Psoas muscle (tissue), 8 donors: Measurements from ENCODE around the gene CRKL. TPM values are rescaled to one million over a fixed set of nuclear protein-coding genes. Genes with fewer than 3 reads are reported as not detected.
A peak's percentile ranks its signal among the peaks of the same experiment; 100 is the strongest.
"Not testable (repeated sequence)": the region's sequence is repeated elsewhere in the genome, so short reads cannot be mapped to it uniquely, and the experiment has no call there.

Experiments used
- ATAC-seq, 4 donors: fragments of 200-7000 bp; cut with Tn5 transposase; one replicate each; pipeline ENCODE4 v1.9.1; 2020; ENCODE audit warnings: moderate library complexity in 3 of 4, mild to moderate bottlenecking in 2 of 4
- DNase-seq, 2 donors: peaks; one replicate each; pipeline ENCODE4 v3.0.0-alpha.2; 2020
- H3K27ac ChIP-seq: fragments of 200-600 bp; one replicate; pipeline ENCODE4 v1.8.0; 2022
- H3K27me3 ChIP-seq, 3 donors: fragments of 200-600 bp in 1 of 3; one replicate each; pipeline versions ENCODE4 v1.6.1 to v1.8.0; 2013 to 2022; ENCODE audit warnings: low read length in 2 of 3, mild to moderate bottlenecking in 2 of 3, moderate library complexity in 1 of 3; ENCODE audit not compliant: insufficient read depth in 3 of 3
- H3K36me3 ChIP-seq, 2 donors: fragments of 200-600 bp in 1 of 2; one replicate each; pipeline versions ENCODE4 v1.6.1 to v1.8.0; 2013 to 2022; ENCODE audit warnings: low read depth in 1 of 2, mild to moderate bottlenecking in 1 of 2, moderate library complexity in 1 of 2; ENCODE audit not compliant: insufficient read depth in 1 of 2
- H3K4me1 ChIP-seq: fragments of 200-600 bp; one replicate; pipeline ENCODE4 v1.8.0; 2022
- H3K4me3 ChIP-seq: fragments of 200-600 bp; one replicate; pipeline ENCODE4 v1.8.0; 2022; ENCODE audit warnings: mild to moderate bottlenecking
- H3K9me3 ChIP-seq: fragments of 200-600 bp; one replicate; pipeline ENCODE4 v1.8.0; 2022
- CTCF ChIP-seq: fragments of 200-600 bp; IDR thresholded peaks from one replicate; pipeline ENCODE4 v1.8.0; 2022; ENCODE audit warnings: antibody characterized with exemption
- WGBS, 3 donors: extraction: QIAGEN DNeasy Blood & Tissue Kit; methylation state at CpG; one replicate each; pipeline versions ENCODE4 v1.1.6 to v1.1.7; 2013; 5-methylcytosine and 5-hydroxymethylcytosine counted together
- intact Hi-C, 2 donors: fragments of 100-400 bp; cut with DNase I; formaldehyde crosslinking; loops; one replicate each; pipeline versions ENCODE4 v1.11.0 to v1.14.2; 2022
- polyA plus RNA-seq, 3 donors: library from polyadenylated mRNA; stranded (reverse); fragments of 200-250 nt; gene quantifications; one replicate each; pipeline ENCODE4 v1.2.3, GENCODE V29; 2013
- total RNA-seq, 4 donors: library from RNA; stranded (reverse); fragmentation: NEBNext Ultra II Directional in 2 of 4; extraction: Animal tissue kit (Norgen Biotek cat#: 25700) in 2 of 4; gene quantifications; one replicate each; pipeline versions ENCODE4 v1.2.1 to v1.2.4, GENCODE V29; 2021 to 2023
- donor health status: healthy with polysubstance abuse.
- donor health status: DM: no; HTN: no; CAD: no; lungs with moderate emphysema.
- donor health status: Bipolar disorder and iron deficiency.
- donor health status: healthy.
- donor health status: DM: yes; HTN: yes; CAD: no.
- donor health status: DM: no; HTN: no; CAD: no.
- donor health status: DM: no; HTN: no; CAD: no.
- donor health status: DM: yes; HTN: yes; CAD: no.

The CRKL gene
- total and polyA plus RNA-seq, 7 donors = 29.7 to 94.7 (median 68.9) TPM

DNA sequence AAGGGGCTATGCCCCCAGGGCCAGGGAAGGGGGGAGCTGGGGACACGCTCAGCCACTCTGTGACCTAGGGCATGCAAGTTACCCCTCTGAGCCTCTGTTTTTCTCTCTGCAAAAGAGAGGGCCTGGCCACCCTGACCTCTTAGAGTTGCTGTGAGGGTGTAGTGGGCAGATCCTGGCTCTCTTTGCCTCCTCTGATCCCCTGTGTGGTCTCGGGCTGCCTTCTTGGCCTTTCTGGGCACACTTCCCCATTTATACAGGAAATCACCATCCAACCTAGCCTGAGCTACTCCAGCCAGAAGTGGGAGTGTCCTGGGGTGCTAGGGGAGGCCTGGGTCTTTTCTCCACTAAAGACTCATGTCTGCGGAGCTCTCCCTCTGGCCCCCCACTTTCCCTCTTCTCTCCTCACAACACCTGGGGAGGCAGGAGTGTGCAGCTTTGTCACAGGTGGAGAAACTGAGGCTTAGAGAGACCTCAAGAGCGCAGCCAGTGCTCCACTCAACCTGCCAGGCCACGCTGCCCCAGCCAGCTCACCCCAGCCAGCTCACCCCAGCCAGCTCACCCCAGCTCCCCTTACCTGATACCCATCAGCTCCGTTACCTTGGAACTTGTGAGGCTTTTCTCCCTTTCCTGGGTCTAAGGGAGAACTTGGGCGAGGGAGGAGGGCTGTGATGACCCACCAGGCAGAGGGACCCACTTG is 51.2 kb downstream of the CRKL start:
- DNase-seq (no peak), ATAC-seq (no peak)
- 89 to 94% (median 91%) methylated on average over 7 of the region's 7 CpGs for WGBS, 3 donors
- Histone ChIP-seq H3K4me1 (no peaks in the 10 kb centered on the region), H3K9me3 (no peaks in the 10 kb centered on the region), H3K27me3 (peaks cover 0 to 13% (median 7%) of the 10 kb centered on the region in 3 donors), H3K4me3 (no peak overlapping the region), H3K27ac (no peak overlapping the region), H3K36me3 (no peaks in the 10 kb centered on the region)
- intact Hi-C loops = no loop called here
- no peak for TF ChIP-seq CTCF

DNA sequence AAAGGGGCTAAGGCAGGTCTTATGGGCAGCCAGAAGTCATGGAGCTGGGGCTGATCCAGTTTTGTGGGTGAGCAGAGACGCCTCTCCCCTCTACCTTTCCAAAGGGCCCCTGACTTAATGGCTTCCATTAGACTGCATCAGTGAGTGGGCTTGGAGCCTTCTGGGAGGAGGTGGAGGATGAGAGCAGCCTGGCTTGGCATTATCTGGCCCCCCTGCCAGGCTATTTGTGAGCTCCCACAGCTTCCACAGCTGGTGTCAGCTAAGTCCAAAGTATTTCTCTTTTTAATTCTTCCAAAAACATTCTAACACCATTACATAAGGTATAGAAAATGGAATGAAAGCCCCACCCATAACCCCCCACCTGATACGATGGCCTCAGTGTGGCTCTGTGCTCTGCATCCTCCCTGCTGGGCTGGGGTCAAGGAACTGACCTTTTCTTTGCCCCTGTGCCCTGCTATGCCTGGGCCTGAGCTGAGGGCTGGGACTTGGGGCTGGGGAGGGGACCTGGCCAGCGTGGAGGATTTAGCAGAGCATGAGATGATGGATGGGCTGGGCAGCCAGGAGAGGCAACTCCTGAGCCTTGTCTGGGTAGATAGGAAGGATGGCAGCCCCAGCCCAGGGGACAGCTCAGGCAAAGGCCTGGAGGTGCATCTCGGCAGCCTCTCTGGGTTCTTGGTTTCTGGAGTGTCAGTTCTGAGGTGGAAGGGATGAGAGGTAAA is 53.9 kb downstream of the CRKL start:
- TF ChIP-seq CTCF = no peak
- DNase-seq (no peak), ATAC-seq (no peak)
- Histone ChIP-seq H3K27ac (no peak overlapping the region), H3K36me3 (no peaks in the 10 kb centered on the region), H3K27me3 (peaks cover 0 to 2% (median 0%) of the 10 kb centered on the region in 3 donors), H3K9me3 (no peaks in the 10 kb centered on the region), H3K4me3 (no peak overlapping the region), H3K4me1 (no peaks in the 10 kb centered on the region)
- intact Hi-C loops = no loop called here
- WGBS, 3 donors = 48 to 58% (median 51%) methylated on average over 4 of the region's 4 CpGs

DNA sequence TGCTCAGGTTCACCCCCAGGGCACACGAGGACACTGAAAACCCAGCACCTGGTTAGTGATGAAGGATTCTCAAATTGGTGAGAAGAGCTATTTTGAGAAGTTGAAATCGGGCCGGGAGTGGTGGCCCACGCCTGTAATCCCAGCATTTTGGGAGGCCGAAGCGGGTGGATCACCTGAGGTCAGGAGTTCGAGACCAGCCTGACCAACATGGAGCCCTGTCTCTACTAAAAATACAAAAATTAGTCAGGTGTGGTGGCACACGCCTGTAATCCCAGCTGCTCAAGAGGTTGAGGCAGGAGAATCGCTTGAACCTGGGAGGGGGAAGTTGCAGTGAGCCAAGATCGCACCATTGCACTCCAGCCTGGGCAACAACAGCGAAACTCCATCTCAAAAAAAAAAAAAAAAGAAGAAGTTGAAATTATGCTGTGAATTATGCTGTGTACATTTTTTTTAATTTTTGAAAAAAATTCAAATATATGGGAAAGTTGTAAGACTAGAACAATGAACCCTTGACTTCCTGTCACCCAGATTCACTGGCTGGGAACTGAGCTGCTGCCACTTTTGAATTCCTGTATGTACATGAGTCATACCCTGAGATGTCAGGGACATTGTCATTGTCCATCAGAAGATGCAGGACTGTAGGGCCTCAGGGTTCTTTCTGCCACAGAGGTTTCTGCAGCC is 54.9 kb downstream of the CRKL start:
- H3K4me1 ChIP-seq, H3K27me3 ChIP-seq, H3K4me3 ChIP-seq, H3K36me3 ChIP-seq, DNase-seq, H3K27ac ChIP-seq, H3K9me3 ChIP-seq, intact Hi-C loops: not testable (repeated sequence)
- ATAC-seq = peak; percentile 47 to 64 (median 57)
- WGBS, 3 donors = 82 to 89% (median 87%) methylated on average over 11 of the region's 11 CpGs

DNA sequence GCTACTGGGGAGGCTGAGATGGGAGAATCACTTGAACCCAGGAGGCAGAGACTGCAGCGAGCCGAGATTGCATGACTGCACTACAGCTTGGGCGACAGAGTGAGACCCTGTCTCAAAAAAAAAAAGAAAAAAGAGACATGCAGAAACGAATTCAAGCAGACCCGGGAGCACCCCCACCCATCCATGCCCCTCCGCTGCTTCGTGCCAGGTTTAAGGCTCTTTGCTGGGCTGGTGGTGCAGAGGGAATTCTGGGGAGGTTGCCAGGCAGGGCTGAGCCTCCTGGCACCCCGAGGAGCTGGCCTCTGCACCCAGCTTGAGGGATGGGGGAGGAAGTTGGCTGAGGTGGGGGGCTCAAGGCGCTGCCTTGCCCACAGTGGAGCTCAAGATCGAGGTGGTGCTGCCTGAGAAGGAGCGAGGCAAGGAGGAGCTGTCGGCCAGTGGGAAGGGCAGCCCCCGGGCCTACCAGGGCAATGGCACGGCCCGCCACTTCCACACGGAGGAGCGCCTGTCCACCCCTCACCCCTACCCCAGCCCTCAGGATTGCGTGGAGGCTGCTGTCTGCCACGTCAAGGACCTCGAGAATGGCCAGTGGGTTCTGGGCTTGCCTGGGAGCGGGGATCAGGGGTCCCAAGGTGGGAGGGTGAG is 55.8 kb downstream of the CRKL start:
- DNase-seq = no peak
- Histone ChIP-seq H3K9me3 (no peaks in the 10 kb centered on the region), H3K27ac (no peak overlapping the region), H3K4me1 (no peaks in the 10 kb centered on the region), H3K36me3 (no peaks in the 10 kb centered on the region), H3K4me3 (no peak overlapping the region), H3K27me3 (peaks cover 0 to 2% (median 0%) of the 10 kb centered on the region in 3 donors)
- intact Hi-C loops = no loop called here
- TF ChIP-seq CTCF = no peak
- no peak for ATAC-seq
- 61 to 70% (median 63%) methylated on average over 16 to 21 of the region's 21 CpGs for WGBS, 3 donors
